ENCODE results near the gene RBX1. TPM values are rescaled to one million over a fixed set of nuclear protein-coding genes. Genes with fewer than 3 reads are reported as not detected.

Gene RBX1
- total and polyA plus RNA-seq, 2 of the 8 experiments (the other 6 are each of a cell fraction or from before 2014, with no cell fraction given), result 76.5 to 119 TPM

DNA sequence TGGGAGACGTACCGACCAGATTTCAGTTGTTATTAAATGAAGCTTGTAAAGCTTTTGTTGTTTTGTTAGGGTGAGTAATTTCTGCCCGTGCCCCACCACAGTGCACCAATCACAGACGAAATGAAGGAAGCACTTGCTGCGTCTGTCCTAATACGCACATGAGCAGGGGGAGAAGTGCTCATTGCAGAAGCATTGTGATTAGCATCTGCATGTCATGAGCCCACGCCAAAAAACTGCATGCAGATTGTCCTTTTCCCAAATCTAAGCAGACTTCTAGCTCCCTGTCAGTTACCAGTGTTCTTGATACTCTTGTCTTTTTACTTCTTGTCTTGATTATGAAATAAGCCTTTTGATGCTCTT, 15.5 kb downstream of the RBX1 start:
- Histone ChIP-seq H3K9ac (replicated peaks in 1 of 4; ENCODE audit: extremely low read depth in 1 of 4, low read depth in 3 of 4, low read length in 3 of 4) (no peak overlapping the region), H3K27me3 (replicated peaks in 1 of 4; ENCODE audit: control insufficient read depth in 3 of 4, extremely low read depth in 1 of 4, insufficient read depth in 3 of 4, low read length in 3 of 4) (no peaks in the 10 kb centered on the region), H4K5ac (ENCODE audit: insufficient read length, low read depth, low read length) (no peak overlapping the region), H3K14ac (ENCODE audit: insufficient read length) (no peak overlapping the region), H3K36me3 (ENCODE audit: control insufficient read depth in 2 of 4, insufficient read depth in 4 of 4, low read length in 3 of 4) (peaks cover 14 to 67% (median 31%) of the 10 kb centered on the region in 4 experiments), H2BK120ac (replicated peaks; ENCODE audit: low read depth, low read length) (no peak overlapping the region), H2AFZ (ENCODE audit: low read length) (no peak overlapping the region), H2BK20ac (ENCODE audit: low read length) (no peak overlapping the region), H3K4me1 (replicated peaks in 1 of 4; ENCODE audit: control insufficient read depth in 3 of 4, insufficient read depth in 4 of 4, low read length in 3 of 4) (no peaks in the 10 kb centered on the region), H4K8ac (ENCODE audit: extremely low read depth, insufficient read depth, low read length) (no peak overlapping the region), H3K18ac (ENCODE audit: extremely low read depth, low read length) (no peak overlapping the region), H2AK5ac (ENCODE audit: low read depth, low read length) (no peak overlapping the region), H3K4ac (replicated peaks; ENCODE audit: insufficient read length, low read depth, low read length) (no peak overlapping the region), H3K4me2 (ENCODE audit: insufficient read depth in 1 of 2, low read depth in 2 of 2, low read length in 2 of 2) (no peak overlapping the region), H4K20me1 (replicated peaks in 1 of 2; ENCODE audit: control insufficient read depth in 1 of 2, insufficient read depth in 2 of 2, low read length in 2 of 2) (peaks cover 4% of the 10 kb centered on the region in 2 experiments), H2BK15ac (ENCODE audit: low read length) (no peak overlapping the region), H3K23ac (ENCODE audit: insufficient read length) (no peak overlapping the region), H3K9me3 (ENCODE audit: insufficient read depth in 2 of 2, low read depth in 1 of 2, low read length in 1 of 2) (no peaks in the 10 kb centered on the region), H4K91ac (replicated peaks; ENCODE audit: insufficient read length, low read length) (no peak overlapping the region), H3K23me2 (ENCODE audit: low read depth, low read length) (no peaks in the 10 kb centered on the region), H3K27ac (ENCODE audit: low read depth, low read length) (no peak overlapping the region), H2BK12ac (ENCODE audit: low read depth, low read length) (no peak overlapping the region), H3K79me1 (ENCODE audit: low read depth, low read length) (peaks cover 3% of the 10 kb centered on the region; the same call in 1 of the 2 replicates), H3K56ac (replicated peaks; ENCODE audit: insufficient read length, low read depth, low read length) (no peak overlapping the region), H2BK5ac (ENCODE audit: low read depth, low read length) (no peak overlapping the region), H3K79me2 (ENCODE audit: control insufficient read depth in 1 of 2, insufficient read depth in 2 of 2, low read length in 2 of 2) (peaks cover 0 to 15% of the 10 kb centered on the region in 2 experiments; a peak in 2 of 4 replicates), H3K4me3 (ENCODE audit: extremely low read depth in 1 of 4, insufficient read depth in 2 of 4, low read depth in 3 of 4, low read length in 4 of 4) (no peak overlapping the region)
- ChIA-PET CTCF (ENCODE audit: partially characterized antibody) (interaction anchor here (1.3 to 1.6 kb wide), 2 partner anchors 9 to 17 kb away, joined by 3 to 4 read pairs; no protein-coding TSS in a partner anchor), POLR2A (ENCODE audit: partially characterized antibody) (interaction anchor here (0.6 to 3.8 kb wide), 7 partner anchors 9 to 146 kb away, joined by 3 to 12 read pairs (median 3); partner anchors contain the start of gene RBX1)
- 92% methylated on average over 7 of the region's 7 CpGs; no CpG with 5 or more reads in 1 of the 2 experiments for WGBS, 2 experiments (ENCODE audit: extremely low coverage in 1 of 2, insufficient coverage in 1 of 2, insufficient read length in 1 of 2, insufficient replicate concordance in 2 of 2, low coverage in 1 of 2, low lambda C conversion rate in 2 of 2, missing lambda C conversion rate in 1 of 2)
- TF ChIP-seq EZH2 (IDR thresholded peaks at IDR 0.05; ENCODE audit: low read depth, low read length, severe bottlenecking), result no peak
- no peak for TF ChIP-seq ASH2L (IDR thresholded peaks at IDR 0.05; ENCODE audit: low read length)
- no peak for TF ChIP-seq CBX5 (IDR thresholded peaks at IDR 0.05; ENCODE audit: low read depth, low read length)
- no peak for TF ChIP-seq KDM4A (IDR thresholded peaks at IDR 0.05; ENCODE audit: low read depth, low read length, severe bottlenecking)
- TF ChIP-seq KDM5A (IDR thresholded peaks at IDR 0.05; ENCODE audit: low read length), result no peak
- no peak for TF ChIP-seq SUZ12 (IDR thresholded peaks at IDR 0.05; ENCODE audit: low read length)
- TF ChIP-seq USF2 (IDR thresholded peaks at IDR 0.05; ENCODE audit: low read length), result no peak
- no peak for TF ChIP-seq BACH1 (IDR thresholded peaks at IDR 0.05; ENCODE audit: low read length)
- FAIRE-seq (no peak), DNase-seq (ENCODE audit: low read depth in 1 of 2, low spot score in 2 of 2) (no peak)
